Left renal cortex interstitium (tissue), 4 donors: ENCODE results near the gene ASMTL. TPM values are rescaled to one million over a fixed set of nuclear protein-coding genes. Genes with fewer than 3 reads are reported as not detected.
A peak's percentile ranks its signal among the peaks of the same experiment; 100 is the strongest.
"Not testable (repeated sequence)": the region's sequence is repeated elsewhere in the genome, so short reads cannot be mapped to it uniquely, and the experiment has no call there.

Experiments used
- DNase-seq, 4 donors: peaks; one replicate each; pipeline ENCODE4 v3.0.0-alpha.2; 2013; ENCODE audit warnings: low read depth in 4 of 4, low spot score in 2 of 4, missing footprints in 1 of 4
- polyA plus RNA-seq, 4 donors: library from polyadenylated mRNA; unstranded; fragments of 120-200 nt; gene quantifications; one replicate each; pipeline ENCODE4 v1.2.1, GENCODE V29; 2013; ENCODE audit not compliant: insufficient read length in 4 of 4

Gene ASMTL
- polyA plus RNA-seq, 4 donors = 35.7 to 61.9 (median 46.5) TPM

GRCh38 chrX:1462596-1463251, 10.0 kb upstream of the ASMTL start:
- no peak for DNase-seq

DNA sequence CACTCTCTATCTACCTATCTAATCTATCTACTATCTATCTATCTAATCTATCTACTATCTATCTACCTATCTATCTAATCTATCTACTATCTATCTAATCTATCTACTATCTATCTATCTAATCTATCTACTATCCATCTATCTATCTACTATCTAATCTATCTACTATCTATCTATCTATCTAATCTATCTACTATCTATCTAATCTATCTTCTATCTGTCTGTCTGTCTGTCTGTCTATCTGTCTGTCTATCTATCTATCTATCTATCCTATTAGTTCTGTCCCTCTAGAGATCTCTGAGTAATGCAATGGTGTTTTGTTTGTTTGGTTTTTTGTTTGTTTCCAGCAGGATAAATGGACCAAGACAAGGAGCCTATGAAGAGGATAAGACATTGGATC, 9.4 kb upstream of the ASMTL start:
- DNase-seq = no peak

DNA sequence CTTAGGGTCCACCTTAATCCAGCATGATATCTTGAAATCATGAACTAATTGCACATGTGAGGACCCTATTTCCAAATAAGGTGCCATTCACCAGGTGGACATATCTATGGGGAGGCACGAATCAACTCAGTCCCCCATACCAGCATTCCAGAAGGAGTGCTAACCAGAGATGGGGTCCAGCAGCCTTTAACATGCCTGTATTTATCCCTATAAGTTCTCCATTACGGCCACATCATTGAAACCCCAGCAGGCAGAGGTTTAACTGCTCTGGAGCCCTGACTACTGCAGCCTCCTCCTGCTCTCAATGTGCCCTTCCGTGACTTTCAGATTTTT, 3.2 kb upstream of the ASMTL start:
- DNase-seq = no peak

DNA sequence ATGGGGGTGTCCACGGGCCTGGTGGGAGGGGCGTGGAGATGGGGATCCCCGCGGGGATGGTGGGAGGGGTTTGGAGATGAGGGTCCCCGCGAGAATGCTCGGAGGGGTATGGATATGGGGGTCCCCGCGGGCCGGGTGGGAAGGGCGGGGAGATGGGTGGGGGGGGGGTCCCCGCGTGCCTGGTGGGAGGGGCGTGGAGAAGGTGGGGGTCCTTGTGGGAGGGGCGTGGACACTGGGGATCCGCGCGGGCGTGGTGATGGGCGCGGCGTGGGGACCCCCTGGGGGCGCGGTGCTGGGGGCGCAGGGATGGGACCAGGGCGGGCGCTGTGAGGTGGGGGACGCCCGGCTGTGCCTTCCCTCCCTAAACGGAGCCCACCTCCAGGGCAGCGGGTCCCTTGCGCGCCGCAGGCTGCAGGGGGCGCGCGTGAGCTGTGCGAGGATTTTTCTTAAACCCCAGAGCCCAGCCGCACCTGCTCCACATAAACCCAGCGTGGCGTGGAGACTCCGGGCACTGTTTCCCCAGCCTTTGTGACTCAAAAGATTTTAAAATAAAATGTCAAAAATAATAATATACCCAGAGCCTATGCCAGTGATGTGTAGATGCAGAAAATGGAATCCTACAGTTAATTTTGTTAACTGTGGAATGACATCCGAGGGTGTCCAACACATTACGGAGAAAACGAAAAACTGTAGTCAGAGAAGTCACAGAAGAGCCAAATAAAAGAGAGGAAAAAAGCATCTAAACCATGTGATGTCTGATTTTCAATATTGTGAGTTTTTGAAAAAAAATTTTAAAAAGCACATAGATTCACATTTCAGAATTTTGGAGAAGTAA, 1.5 kb upstream of the ASMTL start:
- peak; percentile 25 to 77 (median 51) for DNase-seq

DNA sequence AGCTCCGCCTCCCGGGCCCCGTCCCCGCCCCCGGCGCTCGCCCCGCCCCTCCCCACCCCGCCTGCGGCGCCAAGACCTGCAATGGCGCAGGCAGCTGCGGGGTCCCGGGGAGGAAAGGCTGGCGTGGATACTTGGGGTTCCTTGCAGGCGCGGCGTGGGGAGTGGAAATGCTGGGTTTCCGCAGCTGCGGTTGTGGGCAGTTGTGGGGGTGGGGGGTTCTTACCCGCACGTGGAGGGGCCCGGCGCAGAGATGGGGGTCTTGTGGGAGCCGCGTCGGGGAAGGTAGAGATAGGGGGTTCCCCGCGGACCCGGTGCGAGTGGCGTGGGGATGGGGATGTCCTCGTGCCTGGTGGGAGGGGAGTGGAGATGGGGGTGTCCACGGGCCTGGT, 680 bp upstream of the ASMTL start:
- DNase-seq = no peak

DNA sequence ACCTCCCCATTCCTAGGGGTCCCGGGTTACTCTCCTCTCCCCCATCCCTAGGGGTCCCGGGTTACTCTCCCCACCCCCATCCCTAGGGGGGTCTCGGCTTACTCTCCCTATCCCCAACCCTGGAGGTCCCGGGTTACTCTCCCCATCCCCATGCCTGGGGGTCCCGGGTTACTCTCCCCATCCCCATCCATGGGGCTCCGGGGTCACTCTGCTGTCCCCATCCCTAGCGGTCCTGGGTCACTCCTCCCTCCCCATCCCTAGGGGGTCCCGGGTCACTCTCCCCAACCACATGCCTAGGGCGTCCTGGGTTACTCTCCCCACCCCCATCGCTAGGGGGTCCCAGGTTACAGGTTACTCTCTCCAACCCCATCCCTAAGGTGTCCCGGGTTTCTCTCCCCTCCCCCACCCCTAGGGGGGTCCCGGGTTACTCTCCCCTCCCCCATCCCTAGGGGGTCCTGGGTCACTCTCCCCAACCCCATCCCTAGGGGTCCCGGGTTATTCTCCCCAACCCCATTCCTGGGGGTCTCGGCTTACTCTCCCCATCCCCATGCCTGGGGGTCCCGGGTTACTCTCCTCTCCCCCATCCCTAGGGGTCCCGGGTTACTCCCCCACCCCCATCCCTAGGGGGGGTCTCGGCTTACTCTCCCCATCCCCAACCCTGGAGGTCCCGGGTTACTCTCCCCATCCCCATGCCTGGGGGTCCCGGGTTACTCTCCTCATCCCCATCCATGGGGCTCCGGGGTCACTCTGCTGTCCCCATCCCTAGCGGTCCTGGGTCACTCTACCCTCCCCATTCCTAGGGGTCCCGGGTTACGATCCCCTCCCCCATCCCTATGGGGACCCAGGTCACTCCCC, 821 bp downstream of the ASMTL start:
- DNase-seq = no peak

DNA sequence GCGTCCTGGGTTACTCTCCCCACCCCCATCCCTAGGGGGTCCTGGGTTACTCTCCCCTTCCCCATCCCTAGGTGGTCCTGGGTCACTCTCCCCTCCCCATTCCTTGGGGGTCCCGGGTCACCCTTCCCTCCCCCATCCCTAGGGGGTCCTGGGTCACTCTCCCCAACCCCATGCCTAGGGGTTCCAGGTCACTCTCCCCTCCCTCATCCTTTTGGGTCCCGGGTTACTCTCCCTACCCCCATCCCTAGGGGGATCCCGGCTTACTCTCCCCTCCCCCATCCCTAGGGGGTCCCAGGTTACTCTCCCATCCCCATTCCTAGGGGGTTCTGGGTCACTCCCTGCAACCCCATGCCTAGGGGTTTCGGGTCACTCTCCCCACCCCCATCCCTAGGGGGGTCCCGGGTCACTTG, 1.5 kb downstream of the ASMTL start:
- no peak for DNase-seq

DNA sequence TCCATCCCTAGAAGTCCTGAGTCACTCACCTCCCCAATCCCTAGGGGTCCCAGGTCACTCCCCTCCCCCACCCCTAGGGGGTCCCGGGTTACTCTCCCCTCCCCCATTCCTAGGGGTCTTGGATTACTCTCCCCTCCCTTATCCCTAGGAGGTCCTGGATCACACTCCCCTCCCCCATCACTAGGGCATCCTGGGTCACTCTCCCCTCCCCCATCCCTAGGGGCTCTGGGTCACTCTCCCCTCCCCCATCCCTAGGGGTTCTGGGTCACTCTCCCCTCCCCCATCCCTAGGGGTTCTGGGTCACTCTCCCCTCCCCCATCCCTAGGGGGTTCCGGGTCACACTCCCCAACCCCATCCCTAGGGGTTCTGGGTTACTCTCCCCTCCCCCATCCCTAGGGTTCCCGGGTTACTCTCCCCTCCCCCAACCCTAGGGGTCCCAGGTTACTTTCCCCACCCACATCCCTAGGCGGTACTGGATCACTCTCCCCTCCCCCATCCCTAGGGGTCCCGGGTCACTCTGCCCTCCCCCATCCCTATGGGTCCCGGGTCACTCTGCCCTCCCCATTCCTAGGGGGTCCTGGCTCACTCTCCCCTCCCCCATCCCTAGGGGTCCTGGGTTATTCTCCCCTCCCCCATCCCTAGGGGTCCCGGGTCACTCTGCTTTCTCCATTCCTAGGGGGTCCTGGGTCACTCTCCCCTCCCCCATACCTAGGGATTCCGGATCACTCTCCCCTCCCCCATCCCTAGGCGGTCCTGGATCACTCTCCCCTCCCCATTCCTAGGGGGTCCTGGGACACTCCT, 2.1 kb downstream of the ASMTL start:
- no peak for DNase-seq

DNA sequence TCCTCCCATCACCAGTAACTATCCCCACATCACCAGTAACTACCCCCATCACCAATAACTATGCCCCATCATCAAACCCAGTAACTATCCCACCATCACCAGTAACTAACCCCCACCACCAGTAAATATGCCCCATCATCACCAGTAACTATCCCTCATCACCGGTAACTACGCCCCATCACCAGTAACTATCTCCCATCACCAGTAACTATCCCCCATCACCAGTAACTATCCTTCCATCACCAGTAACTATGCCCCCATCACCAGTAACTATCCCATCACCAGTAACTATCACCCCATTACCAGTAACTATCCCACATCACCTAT, 2.9 kb downstream of the ASMTL start:
- no peak for DNase-seq

- DNase-seq = no peak
These were observed 3.5 kb downstream of the ASMTL start for GRCh38 chrX:1449036-1449822.

DNA sequence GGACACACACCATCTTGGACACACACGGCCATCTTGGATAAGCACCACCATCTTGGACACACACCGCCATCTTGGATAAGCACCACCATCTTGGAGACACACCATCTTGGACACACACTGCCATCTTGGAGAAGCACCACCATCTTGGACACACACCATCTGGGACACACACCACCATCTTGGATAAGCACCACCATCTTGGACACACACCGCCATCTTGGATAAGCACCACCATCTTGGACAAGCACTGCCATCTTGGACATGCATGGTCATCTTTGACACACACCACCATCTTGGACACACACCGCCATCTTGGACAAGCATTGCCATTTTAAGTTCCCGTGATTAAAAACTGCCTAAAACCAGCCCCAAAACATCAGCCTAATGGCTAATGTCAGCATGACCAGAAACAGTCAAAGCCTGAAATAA, 4.1 kb downstream of the ASMTL start:
- DNase-seq = not testable (repeated sequence)

GRCh38 chrX:1447969-1448572, 4.6 kb downstream of the ASMTL start:
- not testable (repeated sequence) for DNase-seq

- not testable (repeated sequence) for DNase-seq
These were observed 5.4 kb downstream of the ASMTL start for GRCh38 chrX:1446984-1447968.

GRCh38 chrX:1444561-1445500, 7.9 kb downstream of the ASMTL start:
- DNase-seq = no peak

DNA sequence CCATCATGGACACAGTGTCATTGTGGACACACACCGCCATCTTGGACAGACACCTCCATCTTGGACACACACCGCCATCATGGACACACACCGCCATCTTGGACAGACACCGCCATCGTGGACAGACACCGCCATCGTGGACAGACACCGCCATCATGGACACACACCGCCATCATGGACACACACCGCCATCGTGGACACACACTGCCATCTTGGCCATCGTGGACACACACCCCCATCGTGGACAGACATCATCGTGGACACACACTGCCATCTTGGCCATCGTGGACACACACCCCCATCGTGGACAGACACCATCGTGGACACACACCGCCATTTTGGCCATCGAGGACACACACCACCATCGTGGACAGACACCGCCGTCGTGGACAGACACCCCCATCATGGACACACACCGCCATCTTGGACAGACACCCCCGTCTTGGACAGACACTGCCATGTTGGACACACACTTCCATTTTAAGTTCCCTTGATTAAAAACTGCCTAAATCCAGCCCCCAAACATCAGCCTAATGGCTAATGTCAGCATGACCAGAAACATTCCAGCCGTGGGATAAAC, 9.1 kb downstream of the ASMTL start:
- DNase-seq = no peak

DNA sequence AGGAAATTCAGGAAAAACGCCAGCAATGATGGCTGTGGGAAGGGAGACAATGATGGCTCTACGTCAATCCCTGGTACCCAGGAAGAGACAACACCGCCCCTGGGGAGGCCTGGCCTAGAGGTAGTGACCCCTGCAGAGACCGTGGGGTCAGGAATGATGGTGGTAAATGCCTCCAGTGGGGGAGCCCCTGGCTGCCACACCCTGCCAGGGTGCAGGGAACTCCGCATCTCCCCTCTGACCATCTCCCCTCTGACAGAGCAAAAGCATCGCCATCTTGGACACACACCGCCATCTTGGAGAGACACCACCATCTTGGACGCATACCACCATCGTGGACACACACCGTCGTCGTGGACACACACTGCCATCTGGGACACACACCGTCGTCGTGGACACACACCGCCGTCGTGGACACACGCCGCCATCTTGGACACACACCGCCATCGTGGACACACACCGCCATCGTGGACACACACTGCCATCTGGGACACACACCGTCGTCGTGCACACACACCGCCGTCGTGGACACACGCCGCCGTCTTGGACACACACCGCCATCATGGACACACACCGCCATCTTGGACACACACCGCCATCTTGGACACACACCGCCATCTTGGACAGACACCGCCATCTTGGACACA, 9.9 kb downstream of the ASMTL start:
- DNase-seq = no peak
